HG03469 (cell line): ENCODE measurements around the gene RNU1-4.
"Not testable (repeated sequence)": the region's sequence is repeated elsewhere in the genome, so short reads cannot be mapped to it uniquely, and the experiment has no call there.

Experiments
- ATAC-seq: cut with Tn5 transposase; IDR thresholded peaks from one replicate; pipeline ENCODE4 v1.9.1; 2021; ENCODE audit warnings: mild to moderate bottlenecking, moderate library complexity, moderate number of reproducible peaks; ENCODE audit not compliant: unreplicated experiment

RNU1-4 gene

DNA sequence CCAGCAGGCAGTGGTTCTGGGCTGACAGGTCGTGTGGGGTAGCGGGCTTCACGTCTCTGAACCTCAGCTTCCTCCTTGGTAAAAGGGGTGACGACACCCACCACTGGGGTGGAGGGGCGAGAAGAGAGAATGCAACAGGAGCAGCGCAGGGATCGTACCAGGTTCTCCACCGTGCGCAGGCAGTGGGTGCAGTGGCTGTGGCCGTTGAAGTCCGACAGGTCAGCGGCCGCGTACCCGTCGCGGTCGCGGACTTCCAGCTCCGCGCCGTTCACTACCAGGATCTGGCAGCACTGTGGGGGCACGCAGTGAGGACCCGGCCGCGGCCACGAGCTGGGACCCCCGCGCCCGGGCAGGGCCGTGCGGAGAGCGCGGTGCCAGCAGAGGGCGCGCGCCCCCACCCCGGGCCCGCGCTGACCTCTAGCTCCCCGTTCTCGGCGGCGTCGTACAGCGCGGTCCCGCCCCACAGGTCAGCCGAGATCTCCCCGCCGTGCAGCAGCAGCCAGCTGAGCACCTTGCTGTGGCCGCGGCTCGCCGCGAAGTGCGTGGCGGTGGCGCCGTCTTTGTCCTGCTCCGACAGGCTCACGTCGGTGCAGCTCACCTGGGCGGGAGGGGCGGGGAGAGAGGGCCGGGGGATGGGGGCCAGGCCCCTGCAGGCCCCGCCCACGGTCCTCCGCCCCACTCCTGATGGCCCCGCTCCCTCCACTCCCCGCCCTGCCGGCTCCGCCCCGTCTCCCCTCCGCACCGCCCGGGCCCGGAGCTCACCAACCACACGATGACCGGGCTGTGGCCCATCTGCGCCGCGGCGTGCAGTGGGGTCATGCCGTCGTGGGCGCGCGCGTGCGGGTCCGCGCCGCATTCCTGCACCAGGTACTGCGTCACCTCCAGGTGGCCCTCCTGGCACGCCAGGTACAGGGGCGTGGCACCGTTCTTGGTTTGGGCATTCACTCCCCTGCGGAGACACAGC, 32.9 kb upstream of the RNU1-4 start:
- not testable (repeated sequence) for ATAC-seq

DNA sequence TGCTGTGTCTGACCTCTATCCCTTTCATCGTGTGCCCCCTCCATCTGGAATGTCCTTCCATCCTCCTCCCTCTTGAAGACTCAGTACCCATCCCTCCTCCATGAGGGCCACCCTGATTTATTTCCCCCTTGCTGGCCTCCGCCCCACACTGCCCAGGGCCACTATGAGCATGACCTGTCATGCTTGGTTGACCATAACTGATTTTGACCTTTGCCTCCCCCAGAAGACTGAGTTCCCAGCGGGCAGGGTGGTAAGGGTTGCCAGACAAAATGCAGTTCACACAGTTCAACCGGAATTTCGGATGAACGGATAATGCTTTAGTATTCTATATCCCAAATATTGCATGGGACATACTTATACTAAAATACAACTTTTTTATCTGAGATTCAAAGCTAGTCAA, 31.6 kb upstream of the RNU1-4 start:
- not testable (repeated sequence) for ATAC-seq

DNA sequence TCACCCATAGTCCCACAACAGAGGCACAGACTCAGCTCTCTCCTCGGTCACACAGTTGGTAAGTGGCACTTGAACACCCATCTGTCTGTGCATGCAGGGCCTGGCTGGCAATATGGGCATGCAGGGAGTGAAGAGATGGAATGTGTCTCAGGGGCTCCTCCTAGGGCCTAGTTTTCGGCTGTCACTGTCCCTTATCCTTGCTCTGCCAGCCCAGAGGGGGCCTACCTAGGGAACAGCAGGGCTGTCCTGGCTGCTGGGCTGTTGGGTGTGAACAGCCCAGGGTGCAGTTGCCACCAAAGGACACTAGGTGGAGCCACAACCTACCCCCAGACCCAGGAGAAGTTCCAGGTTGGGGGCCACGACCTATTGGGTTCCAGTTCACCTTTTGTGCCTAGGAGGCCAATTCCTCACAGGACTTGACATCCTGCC, 30.6 kb upstream of the RNU1-4 start:
- not testable (repeated sequence) for ATAC-seq

DNA sequence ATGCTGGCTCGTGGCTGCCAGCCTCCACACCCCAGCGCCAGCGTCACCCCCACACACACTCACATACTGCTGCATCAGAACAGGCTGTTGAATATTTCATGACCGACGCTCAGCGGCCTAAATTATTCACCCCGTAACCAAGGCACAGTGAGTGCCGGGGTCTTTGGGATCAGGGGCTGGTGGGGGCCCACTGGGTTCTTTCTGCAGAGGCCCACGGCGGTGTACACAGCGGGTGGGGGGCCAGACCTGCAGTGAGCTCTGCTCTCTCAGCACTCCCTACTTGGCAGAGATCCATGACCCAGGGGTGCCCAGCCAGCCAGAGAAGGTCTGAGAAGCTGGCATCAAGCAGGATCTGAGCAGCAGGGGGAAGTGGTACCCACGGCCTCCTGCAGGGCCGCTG, 29.7 kb upstream of the RNU1-4 start:
- not testable (repeated sequence) for ATAC-seq

DNA sequence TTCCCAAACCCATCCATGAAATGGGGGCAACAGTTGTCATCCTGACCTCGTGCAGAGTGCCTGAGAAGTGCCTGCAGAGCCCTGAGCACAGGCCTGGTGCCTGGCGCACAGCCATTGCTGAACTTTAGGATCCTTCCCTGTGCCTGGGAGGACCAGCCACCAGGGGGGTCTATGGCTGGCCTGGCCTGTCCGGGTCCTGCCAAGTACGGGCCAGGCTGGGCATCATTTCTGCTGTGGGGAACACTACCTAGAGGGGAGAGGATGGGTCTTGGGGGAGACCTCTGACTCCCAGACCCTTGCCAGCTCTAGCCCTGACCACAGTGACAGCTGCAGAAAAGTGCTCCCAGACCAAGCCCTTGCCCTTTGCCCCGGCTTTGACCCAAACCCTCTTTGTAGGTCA, 28.2 kb upstream of the RNU1-4 start:
- not testable (repeated sequence) for ATAC-seq

DNA sequence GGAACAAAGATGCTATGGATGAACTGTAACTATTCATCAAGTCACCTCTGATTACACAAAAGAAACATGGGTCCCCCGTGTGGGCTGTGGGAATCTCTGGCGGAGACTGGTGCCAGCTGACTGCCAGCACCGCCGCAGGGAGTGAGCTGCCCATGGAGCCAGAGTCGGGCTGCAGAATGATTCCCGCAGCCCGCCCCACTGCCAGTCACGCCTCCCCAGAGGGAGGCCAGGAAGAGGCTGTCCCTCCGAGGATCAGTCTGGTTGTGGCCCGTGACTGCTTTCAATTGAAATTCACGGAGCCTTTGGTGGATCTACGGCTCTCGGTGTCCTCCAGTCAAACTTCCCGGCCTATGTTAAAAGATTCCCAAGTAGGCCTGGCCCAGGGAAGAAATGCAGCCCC, 27.7 kb upstream of the RNU1-4 start:
- ATAC-seq: not testable (repeated sequence)

DNA sequence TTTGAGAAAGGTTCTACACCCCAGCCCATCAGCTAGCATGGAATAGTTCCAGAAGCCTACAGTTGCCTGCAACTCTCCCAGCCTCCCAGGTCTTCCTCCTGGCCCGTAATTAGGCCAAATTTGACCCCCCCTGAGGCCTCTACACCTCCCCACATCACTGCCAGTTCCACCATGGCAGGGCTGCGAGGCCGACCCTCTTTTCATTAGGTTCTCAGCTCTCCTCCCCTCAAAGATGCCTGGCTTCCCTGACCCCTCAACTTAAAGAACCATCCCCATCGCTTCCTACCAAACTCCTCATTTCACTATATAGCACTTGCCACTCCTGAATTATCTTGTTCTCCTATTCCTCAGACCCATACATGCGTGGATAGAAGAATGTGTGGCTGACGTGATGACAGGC, 27.3 kb upstream of the RNU1-4 start:
- not testable (repeated sequence) for ATAC-seq

DNA sequence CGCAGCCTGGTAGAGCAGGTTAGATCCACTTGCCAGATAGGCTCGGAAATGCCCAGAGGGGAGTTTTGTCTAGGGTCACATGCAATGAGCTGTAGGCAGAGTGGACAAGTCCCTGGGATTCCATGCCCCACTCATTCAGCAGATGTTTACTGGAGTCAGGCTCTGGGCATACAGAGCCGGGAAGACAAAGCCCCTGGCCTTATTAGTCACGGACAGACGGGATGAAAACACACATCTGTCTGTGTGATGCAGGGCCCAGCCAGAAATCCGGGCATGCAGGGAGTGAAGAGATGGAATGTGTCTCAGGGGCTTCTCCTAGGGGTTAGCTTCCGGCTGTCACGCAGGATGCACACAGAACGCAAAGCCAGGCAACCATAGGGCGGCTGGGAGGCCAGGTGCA, 26.8 kb upstream of the RNU1-4 start:
- ATAC-seq: not testable (repeated sequence)

DNA sequence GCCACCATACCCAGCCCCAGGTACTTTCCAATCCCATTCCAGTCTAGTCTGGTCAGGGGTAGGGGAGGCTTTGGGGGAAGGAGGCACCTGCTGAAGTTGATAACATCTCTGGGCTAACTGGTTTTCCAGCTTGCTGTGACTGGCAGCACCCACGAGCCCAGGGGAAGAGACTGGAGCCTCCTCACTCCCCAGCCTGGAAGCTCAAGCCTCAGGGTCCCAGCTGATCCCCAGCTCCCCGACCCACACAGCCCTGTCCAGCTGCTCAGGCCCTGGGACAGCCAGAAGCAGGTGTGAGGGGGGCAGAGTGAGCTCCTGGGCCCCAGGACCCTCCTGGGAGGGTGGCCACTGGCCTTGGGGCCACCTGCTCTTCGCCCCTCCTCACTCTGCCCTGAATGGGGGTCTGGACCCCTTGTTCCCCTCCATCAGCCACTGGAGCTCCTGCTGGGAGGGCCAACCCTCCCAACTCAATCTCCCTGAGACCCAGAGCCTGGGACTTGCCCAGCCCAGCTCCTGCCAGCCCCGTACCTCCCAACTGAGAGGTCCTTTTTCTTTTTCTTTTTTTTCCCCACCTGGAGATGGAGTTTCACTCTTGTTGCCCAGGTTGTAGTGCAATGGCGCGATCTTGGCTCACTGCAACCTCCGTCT, 23.5 kb upstream of the RNU1-4 start:
- no peak for ATAC-seq

DNA sequence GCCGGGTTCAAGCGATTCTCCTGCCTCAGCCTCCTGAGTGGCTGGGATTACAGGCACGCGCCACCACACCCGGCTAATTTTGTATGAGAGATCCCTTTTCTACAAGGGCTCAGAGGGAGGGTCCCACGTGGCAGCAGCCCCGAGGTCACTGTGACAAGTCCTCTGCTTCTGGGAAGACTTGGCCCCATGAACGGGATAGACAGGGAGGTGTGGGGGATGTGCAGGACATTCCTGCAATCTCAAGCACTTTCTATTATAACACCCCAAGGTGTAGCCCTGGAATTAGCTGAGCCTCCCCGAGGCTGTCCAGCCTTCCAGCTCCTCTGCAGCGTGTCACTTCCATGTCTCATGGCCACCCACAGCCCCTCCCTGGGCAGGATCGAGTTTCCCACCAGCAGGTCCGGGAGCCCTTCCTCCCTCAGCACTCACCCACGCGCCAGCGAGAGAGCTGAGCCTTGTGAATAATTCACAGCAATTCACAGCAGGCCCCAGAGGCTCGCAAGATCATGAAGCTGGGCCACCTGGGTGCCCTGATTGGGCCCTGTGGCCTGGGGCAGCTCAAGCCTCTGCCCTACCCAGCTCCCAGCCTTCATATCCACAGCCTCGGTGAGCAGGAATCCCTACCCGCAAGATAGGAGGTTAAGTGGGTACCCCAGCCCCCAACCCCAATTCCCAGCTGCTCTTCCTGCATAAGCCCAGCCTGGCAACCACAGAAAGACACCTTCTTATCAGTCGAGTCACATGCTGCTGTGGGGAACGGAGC, 22.8 kb upstream of the RNU1-4 start:
- ATAC-seq: no peak

DNA sequence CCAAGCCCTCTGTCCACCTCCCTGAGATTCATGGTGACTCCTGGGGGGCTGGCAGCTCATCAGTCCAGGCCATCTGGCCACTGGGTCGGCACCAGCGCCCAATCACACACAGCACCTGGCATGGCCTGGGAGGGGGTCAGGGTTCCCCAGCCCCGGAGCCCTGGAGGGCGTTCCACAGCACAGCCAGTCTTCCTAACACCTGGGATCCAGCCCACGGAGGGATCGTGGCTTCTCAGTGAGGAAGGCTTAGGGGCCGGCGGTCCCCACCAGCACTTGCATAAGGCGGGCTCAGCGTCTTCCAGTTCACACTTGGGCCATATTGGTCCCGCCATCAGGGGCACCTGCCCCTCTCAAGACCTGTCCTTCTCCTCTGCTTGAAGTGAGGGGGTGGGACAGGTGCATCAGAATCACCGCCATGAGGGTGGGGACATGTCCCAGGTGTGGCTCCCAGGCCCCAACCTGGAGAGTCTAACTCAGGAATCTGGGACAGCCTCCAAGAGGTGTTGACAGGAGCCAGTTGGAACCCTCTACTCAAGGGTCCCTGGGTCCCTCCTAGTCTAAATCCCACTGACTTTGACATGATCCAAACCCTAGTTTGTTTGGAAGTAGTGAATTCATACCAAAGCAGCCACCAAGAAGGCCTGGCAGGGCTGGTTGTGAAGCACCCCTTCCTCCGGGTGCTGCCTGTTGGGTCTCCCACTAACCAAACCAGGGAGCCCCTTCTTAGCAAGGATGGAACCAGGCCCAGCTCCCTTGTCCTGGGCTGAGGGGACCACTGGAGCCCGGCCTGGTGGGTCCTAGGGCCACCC, 22.0 kb upstream of the RNU1-4 start:
- ATAC-seq: not testable (repeated sequence)

DNA sequence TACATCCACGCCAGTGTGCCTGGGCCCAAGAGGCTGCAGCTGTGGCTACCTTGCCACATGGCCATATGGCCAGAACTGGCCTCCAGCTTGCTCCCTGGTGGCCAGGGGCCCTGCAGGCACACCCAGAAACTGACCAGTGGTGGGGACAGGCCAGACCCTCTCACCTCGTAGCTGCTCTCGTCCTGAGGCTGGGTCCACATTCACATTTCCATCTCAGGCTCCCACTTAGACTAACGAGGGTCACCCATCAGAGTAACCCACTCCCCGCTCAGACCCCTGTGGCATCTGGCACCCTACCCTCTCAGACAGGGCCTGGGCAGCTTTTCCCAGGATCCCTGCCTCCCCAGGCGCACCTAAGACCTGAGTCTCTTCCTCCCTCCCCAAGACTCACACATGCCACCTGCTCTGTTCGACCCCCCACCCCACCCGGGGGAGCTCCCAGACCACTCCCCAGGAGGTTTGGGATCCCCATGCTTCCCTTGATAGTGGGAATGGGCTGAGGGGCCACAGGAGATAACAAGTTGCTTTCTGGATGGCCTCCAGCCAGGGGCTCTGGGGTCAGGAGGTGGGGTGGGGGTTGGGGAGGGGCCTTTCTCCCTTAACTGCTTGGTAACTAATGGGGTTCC, 21.3 kb upstream of the RNU1-4 start:
- no peak for ATAC-seq

DNA sequence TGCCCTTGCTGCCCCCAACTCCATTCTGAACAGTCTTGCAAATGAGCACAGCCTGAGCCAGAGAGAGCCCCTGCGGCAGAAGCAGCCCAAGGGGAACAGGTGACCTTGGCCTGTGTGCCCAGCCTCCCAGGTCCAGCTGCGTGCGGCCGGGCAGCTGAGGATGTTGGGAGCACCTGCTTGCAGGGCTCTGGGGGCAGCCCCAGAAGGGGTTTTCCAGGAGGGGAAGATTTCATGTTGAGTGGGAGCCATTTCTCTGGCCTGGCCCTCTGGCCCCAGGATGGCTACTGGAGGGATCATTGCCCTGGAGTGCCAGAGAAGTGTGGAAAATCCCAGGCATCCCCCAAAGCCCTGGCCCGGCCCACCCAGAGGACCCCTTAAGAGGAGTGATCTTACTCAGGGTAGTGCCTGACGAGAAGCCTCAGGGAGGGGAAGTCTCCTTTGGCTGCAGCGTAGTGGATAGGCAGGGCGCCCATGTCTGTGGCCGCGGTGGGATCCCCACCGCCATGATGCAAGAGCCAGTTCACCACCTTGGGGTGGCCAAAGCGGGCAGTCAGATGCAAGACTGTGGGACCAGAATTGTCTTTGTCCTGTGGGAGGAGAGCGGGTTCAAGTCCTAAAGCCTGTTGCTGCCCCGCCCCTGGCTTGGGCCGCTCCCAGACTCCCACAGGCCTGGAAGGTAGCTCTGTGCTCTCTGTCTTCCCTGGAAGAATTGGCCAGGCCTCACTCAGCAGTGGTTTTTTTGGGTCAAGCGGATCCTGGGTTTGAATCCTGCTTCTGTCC, 20.6 kb upstream of the RNU1-4 start:
- no peak for ATAC-seq

DNA sequence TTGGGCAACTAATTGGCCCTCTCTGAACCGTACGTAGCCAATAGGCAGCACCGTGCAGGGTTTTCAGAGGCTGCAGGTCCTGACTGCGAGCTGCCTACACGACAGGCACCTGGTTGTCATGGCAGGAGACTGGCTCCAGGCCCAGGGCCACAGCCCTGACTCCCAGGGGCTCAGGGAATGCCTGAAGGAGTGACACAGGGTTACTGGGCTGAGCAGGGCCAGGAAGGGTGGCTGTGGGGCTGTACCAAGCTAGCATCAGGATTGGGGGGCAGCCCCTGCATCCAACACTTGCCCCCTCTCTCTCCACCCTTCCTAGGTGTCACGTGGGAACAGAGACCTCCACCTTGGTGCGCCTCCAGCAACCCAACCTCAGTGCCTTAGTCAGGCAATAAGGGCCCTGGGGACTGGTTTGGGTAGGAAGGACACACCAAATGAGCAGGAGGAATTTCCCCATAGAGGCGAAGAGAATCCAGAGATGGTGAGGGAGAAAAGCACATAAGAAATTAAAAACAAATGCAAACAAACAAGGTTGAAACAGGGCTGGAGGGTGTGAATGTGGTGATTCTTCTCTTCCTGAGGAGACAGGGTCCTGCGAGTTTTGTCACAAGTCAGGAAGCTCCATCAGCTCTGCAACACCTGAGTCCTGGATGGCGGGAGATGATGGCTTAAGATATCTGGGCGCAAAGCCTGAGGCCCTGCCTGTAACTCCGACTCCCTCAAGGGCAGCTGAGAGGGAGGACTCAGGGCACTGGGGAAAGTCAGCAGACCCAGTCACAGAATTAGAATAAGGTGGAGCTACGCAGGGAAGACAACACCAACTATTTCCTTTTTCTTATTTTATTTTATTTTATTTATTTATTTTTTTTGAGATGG, 19.7 kb upstream of the RNU1-4 start:
- no peak for ATAC-seq

DNA sequence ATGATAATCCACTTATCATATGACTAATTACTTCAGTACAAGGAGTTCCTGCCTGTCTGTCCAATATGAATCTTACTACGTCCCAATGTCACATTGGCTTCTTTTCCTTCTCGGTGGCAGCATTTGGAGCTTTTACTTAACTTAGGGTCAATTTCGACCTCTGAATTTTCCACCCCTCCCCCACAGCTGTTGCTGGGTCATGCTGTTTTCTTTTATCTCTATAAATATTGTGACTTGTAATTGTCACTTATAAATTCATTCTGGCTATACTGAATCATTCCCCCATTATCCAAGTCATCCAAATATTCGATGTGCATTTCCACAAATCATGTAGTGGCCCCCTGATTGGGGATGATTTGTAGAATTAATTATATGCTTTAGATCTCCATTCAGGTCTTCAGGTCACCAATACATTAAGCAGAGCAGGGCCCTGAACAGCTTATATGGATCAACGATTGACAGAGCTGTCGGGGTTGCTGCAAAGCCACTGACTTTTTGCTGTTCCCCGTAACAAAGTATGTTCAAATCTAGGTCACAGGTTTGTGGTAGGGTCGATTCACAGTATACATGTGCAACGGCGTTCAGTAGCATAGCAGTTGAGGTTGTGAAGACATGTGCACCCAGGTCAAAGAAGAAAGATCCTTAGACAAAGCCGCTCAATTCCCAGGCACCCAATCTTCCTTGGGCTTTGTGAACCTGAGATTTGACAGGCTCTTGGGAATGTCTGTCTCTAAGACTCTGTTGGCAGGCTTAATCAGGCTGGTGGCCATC, 18.3 kb upstream of the RNU1-4 start:
- no peak for ATAC-seq

DNA sequence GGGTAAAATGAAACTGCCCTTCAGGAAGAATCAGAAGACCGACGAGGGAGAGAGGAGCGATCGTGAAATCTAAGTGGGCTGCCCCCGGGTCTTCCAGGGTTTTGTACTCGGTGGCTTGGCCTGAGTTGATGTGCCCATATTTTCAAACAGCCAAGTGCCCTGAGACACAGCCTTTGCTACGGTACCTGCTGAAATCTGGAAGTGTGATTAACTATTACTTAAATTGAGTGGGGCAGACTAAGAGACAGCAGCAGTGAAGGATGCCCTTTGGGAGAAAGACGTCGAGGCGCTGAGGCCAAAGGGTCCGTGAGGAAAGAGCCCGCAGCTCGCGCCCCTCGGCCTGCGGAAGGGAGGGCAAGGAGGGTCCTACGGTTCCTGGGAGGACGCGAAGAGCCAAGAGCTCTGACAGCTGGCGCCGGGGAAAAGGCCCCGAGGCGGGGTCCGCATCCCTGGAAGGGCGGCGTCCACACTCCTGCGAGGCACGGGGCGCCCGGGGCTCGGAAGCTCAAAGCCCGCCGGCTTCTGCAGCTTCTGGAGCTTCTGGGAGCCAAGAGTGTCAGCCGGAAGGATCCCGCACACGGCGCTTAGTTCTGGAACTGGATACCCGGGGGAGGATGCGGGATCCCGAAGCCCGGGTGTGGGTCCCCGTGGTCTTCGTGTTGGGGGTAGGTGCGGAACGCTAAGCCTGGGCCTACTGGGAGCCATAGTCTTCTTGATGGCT, 15.4 kb upstream of the RNU1-4 start:
- no peak for ATAC-seq
